Ramos (cell line): Measurements from ENCODE around the gene TOP2A.

ENCODE experiments used
- in situ Hi-C: fragments of 300-500 bp; cut with MboI; formaldehyde crosslinking; loops from one replicate; pipeline ENCODE4 v1.14.3; 2022; ENCODE audit warnings: low sequenced_read_pairs; ENCODE audit not compliant: unreplicated experiment

Gene TOP2A

GRCh38 chr17:40338941-40339649 lies 78.6 kb downstream of the TOP2A start:
- in situ Hi-C loops = no loop called here
